Measurements from ENCODE around the gene HDAC10.

HDAC10 gene

GRCh38 chr22:50243685-50244419 lies 7.2 kb downstream of the HDAC10 start:
- DNase-seq: no peak
- Mint-ChIP-seq H3K4me1 (peaks cover 55% of the 10 kb centered on the region), H3K4me3 (peak overlapping the region; percentile 96), H3K9me3 (no peaks in the 10 kb centered on the region), H3K27me3 (ENCODE audit: low read depth, poor library complexity) (peaks cover 4% of the 10 kb centered on the region), H3K27ac (peak overlapping the region; percentile 99), H3K36me3 (ENCODE audit: low read depth) (no peaks in the 10 kb centered on the region)
- no peak for TF ChIP-seq CTCF (IDR thresholded peaks at IDR 0.05)

- H3K27me3 Mint-ChIP-seq (ENCODE audit: low read depth, poor library complexity): peaks cover 7% of the 10 kb centered on the region
- H3K4me3 Mint-ChIP-seq: peak overlapping the region; percentile 96
- peaks cover 7% of the 10 kb centered on the region for H3K36me3 Mint-ChIP-seq (ENCODE audit: low read depth)
- H3K9me3 Mint-ChIP-seq: no peaks in the 10 kb centered on the region
- no peak overlapping the region for H3K27ac Mint-ChIP-seq
- TF ChIP-seq CTCF (IDR thresholded peaks at IDR 0.05): no peak
- DNase-seq: no peak
- peaks cover 49% of the 10 kb centered on the region for H3K4me1 Mint-ChIP-seq
These were observed 8.6 kb downstream of the HDAC10 start for GRCh38 chr22:50242406-50242949.

GRCh38 chr22:50238755-50239154 lies 12.3 kb downstream of the HDAC10 start:
- no peak overlapping the region for H3K27ac Mint-ChIP-seq
- H3K27me3 Mint-ChIP-seq (ENCODE audit: low read depth, poor library complexity): peaks cover 14% of the 10 kb centered on the region
- TF ChIP-seq CTCF (IDR thresholded peaks at IDR 0.05): no peak
- DNase-seq: no peak
- no peak overlapping the region for H3K4me3 Mint-ChIP-seq
- H3K36me3 Mint-ChIP-seq (ENCODE audit: low read depth): peaks cover 24% of the 10 kb centered on the region
- no peaks in the 10 kb centered on the region for H3K9me3 Mint-ChIP-seq
- H3K4me1 Mint-ChIP-seq: peaks cover 29% of the 10 kb centered on the region

- DNase-seq: peak; percentile 31
- Mint-ChIP-seq H3K36me3 (ENCODE audit: low read depth) (peaks cover 29% of the 10 kb centered on the region), H3K4me1 (peaks cover 11% of the 10 kb centered on the region), H3K27ac (no peak overlapping the region), H3K9me3 (no peaks in the 10 kb centered on the region), H3K27me3 (ENCODE audit: low read depth, poor library complexity) (peaks cover 12% of the 10 kb centered on the region), H3K4me3 (no peak overlapping the region)
- TF ChIP-seq CTCF (IDR thresholded peaks at IDR 0.05): peak; percentile 48
These were observed 14.2 kb downstream of the HDAC10 start for GRCh38 chr22:50236731-50237409.

- H3K27ac Mint-ChIP-seq: no peak overlapping the region
- DNase-seq: no peak
- no peak overlapping the region for H3K4me3 Mint-ChIP-seq
- H3K36me3 Mint-ChIP-seq (ENCODE audit: low read depth): peaks cover 34% of the 10 kb centered on the region
- no peak for TF ChIP-seq CTCF (IDR thresholded peaks at IDR 0.05)
- peaks cover 13% of the 10 kb centered on the region for H3K27me3 Mint-ChIP-seq (ENCODE audit: low read depth, poor library complexity)
- no peaks in the 10 kb centered on the region for H3K9me3 Mint-ChIP-seq
- no peaks in the 10 kb centered on the region for H3K4me1 Mint-ChIP-seq
These were observed 17.8 kb downstream of the HDAC10 start for GRCh38 chr22:50233223-50233622.
